Psoas muscle (tissue), 8 donors: ENCODE results near the gene PTHLH. TPM values are rescaled to one million over a fixed set of nuclear protein-coding genes. Genes with fewer than 3 reads are reported as not detected.

Experiments
- ATAC-seq, 4 donors: fragments of 200-7000 bp; cut with Tn5 transposase; one replicate each; pipeline ENCODE4 v1.9.1; 2020; ENCODE audit warnings: moderate library complexity in 3 of 4, mild to moderate bottlenecking in 2 of 4
- DNase-seq, 2 donors: peaks; one replicate each; pipeline ENCODE4 v3.0.0-alpha.2; 2020
- H3K27ac ChIP-seq: fragments of 200-600 bp; one replicate; pipeline ENCODE4 v1.8.0; 2022
- H3K27me3 ChIP-seq, 3 donors: fragments of 200-600 bp in 1 of 3; one replicate each; pipeline versions ENCODE4 v1.6.1 to v1.8.0; 2013 to 2022; ENCODE audit warnings: low read length in 2 of 3, mild to moderate bottlenecking in 2 of 3, moderate library complexity in 1 of 3; ENCODE audit not compliant: insufficient read depth in 3 of 3
- H3K36me3 ChIP-seq, 2 donors: fragments of 200-600 bp in 1 of 2; one replicate each; pipeline versions ENCODE4 v1.6.1 to v1.8.0; 2013 to 2022; ENCODE audit warnings: low read depth in 1 of 2, mild to moderate bottlenecking in 1 of 2, moderate library complexity in 1 of 2; ENCODE audit not compliant: insufficient read depth in 1 of 2
- H3K4me1 ChIP-seq: fragments of 200-600 bp; one replicate; pipeline ENCODE4 v1.8.0; 2022
- H3K4me3 ChIP-seq: fragments of 200-600 bp; one replicate; pipeline ENCODE4 v1.8.0; 2022; ENCODE audit warnings: mild to moderate bottlenecking
- H3K9me3 ChIP-seq: fragments of 200-600 bp; one replicate; pipeline ENCODE4 v1.8.0; 2022
- WGBS, 3 donors: extraction: QIAGEN DNeasy Blood & Tissue Kit; methylation state at CpG; one replicate each; pipeline versions ENCODE4 v1.1.6 to v1.1.7; 2013; 5-methylcytosine and 5-hydroxymethylcytosine counted together
- intact Hi-C, 2 donors: fragments of 100-400 bp; cut with DNase I; formaldehyde crosslinking; loops; one replicate each; pipeline versions ENCODE4 v1.11.0 to v1.14.2; 2022
- polyA plus RNA-seq, 3 donors: library from polyadenylated mRNA; stranded (reverse); fragments of 200-250 nt; gene quantifications; one replicate each; pipeline ENCODE4 v1.2.3, GENCODE V29; 2013
- total RNA-seq, 4 donors: library from RNA; stranded (reverse); fragmentation: NEBNext Ultra II Directional in 2 of 4; extraction: Animal tissue kit (Norgen Biotek cat#: 25700) in 2 of 4; gene quantifications; one replicate each; pipeline versions ENCODE4 v1.2.1 to v1.2.4, GENCODE V29; 2021 to 2023
- TF ChIP-seq, protein P1 (sequence below): fragments of 200-600 bp; IDR thresholded peaks from one replicate; pipeline ENCODE4 v1.8.0; 2022; ENCODE audit warnings: antibody characterized with exemption
- donor health status: healthy with polysubstance abuse.
- donor health status: DM: no; HTN: no; CAD: no; lungs with moderate emphysema.
- donor health status: Bipolar disorder and iron deficiency.
- donor health status: healthy.
- donor health status: DM: yes; HTN: yes; CAD: no.
- donor health status: DM: no; HTN: no; CAD: no.
- donor health status: DM: no; HTN: no; CAD: no.
- donor health status: DM: yes; HTN: yes; CAD: no.

PTHLH gene
- total and polyA plus RNA-seq, 7 donors, result 0.08 to 0.54 (median 0.25) TPM; not detected in 3

- Histone ChIP-seq H3K36me3 (no peaks in the 10 kb centered on the region), H3K27me3 (no peaks in the 10 kb centered on the region), H3K4me3 (no peak overlapping the region), H3K27ac (no peak overlapping the region), H3K4me1 (no peaks in the 10 kb centered on the region), H3K9me3 (no peaks in the 10 kb centered on the region)
- ATAC-seq (no peak), DNase-seq (no peak)
- TF ChIP-seq, protein P1, sequence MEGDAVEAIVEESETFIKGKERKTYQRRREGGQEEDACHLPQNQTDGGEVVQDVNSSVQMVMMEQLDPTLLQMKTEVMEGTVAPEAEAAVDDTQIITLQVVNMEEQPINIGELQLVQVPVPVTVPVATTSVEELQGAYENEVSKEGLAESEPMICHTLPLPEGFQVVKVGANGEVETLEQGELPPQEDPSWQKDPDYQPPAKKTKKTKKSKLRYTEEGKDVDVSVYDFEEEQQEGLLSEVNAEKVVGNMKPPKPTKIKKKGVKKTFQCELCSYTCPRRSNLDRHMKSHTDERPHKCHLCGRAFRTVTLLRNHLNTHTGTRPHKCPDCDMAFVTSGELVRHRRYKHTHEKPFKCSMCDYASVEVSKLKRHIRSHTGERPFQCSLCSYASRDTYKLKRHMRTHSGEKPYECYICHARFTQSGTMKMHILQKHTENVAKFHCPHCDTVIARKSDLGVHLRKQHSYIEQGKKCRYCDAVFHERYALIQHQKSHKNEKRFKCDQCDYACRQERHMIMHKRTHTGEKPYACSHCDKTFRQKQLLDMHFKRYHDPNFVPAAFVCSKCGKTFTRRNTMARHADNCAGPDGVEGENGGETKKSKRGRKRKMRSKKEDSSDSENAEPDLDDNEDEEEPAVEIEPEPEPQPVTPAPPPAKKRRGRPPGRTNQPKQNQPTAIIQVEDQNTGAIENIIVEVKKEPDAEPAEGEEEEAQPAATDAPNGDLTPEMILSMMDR, result no peak
- 41 to 47% (median 42%) methylated on average over 2 of the region's 2 CpGs for WGBS, 3 donors
- intact Hi-C loops, result no loop called here
Measured at GRCh38 chr12:27982385-27982784, 9.9 kb upstream of the PTHLH start.

- WGBS, 3 donors, result 72 to 84% (median 76%) methylated on average over 2 of the region's 2 CpGs
- Histone ChIP-seq H3K27me3 (peaks cover 0 to under 1% (median 0%) of the 10 kb centered on the region in 3 donors), H3K9me3 (no peaks in the 10 kb centered on the region), H3K27ac (no peak overlapping the region), H3K36me3 (no peaks in the 10 kb centered on the region), H3K4me1 (no peaks in the 10 kb centered on the region), H3K4me3 (no peak overlapping the region)
- intact Hi-C loops, result no loop called here
- no peak for ATAC-seq
- DNase-seq, result no peak
- TF ChIP-seq, protein P1, result no peak
Measured at GRCh38 chr12:27981874-27982273, 9.3 kb upstream of the PTHLH start.

- TF ChIP-seq, protein P1, result no peak
- Histone ChIP-seq H3K27me3 (peaks cover 0 to 28% (median 13%) of the 10 kb centered on the region in 3 donors), H3K9me3 (no peaks in the 10 kb centered on the region), H3K4me3 (no peak overlapping the region), H3K27ac (no peak overlapping the region), H3K36me3 (no peaks in the 10 kb centered on the region), H3K4me1 (peaks cover 6% of the 10 kb centered on the region)
- intact Hi-C loops, result loop anchor here in 1 of 2 donors (10.0 kb wide), 1 partner anchor 196 kb away; no protein-coding TSS in a partner anchor
- DNase-seq (no peak), ATAC-seq (no peak)
Measured at GRCh38 chr12:27979145-27979544, 6.6 kb upstream of the PTHLH start.

DNA sequence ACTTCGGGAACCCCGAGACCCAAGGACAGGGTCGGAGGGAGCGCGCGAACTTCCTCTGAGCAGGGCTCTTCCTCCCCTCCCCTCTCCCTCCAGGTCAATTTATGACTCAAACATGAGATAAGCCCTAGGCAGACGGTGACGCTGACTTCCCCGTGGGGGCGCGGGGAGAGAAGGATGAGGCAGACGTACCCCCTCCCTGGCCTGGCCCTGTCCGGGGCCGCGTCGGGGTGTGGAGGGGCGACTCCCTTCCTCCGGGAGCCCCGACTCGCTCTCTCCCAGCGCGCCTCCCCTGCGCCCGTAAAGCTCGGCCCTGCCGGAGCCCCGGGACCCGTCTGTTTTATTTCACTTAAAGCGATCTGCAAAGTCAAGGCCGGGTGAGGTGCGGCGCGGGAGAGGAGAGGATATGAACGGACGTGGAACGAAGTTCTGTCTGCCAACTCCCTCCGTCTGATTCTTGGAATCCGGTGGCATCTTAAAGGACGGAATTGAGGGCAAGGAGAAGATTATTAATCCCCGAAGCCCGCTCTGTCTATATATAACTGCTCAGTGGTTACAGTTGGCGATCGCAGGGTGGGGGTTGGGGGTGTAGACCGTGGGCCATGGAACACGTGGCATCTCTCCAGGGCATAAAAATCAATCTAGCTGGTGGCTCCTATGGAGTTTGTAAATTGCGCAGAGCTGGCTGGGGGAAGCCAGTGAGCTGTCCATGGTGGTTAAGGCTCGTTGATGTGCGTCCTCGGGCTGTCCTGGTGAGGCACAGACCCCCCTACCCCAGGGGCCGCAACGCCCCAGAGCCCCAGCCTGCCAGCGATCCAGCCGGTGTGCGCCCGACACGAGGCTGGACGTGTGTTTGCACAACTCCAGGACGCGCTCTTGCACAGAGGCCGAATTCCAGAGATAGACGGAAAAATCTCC lies 2.9 kb upstream of the PTHLH start:
- TF ChIP-seq, protein P1, result no peak
- peaks cover 0 to 62% (median 19%) of the 10 kb centered on the region in 3 donors for H3K27me3 ChIP-seq

More for the DNA sequence above, 2.9 kb upstream of the PTHLH start:
- no peak overlapping the region for H3K27ac ChIP-seq
- DNase-seq, result peak in 1 of 2 donors; percentile 22
- intact Hi-C loops, result loop anchor here in 1 of 2 donors (10.0 kb wide), 1 partner anchor 199 kb away; no protein-coding TSS in a partner anchor
- H3K4me1 ChIP-seq, result peaks cover 6% of the 10 kb centered on the region
- ATAC-seq, result peak in 1 of 4 donors; percentile 22
- 1% methylated on average over 56 to 61 of the region's 61 CpGs for WGBS, 3 donors
- no peaks in the 10 kb centered on the region for H3K36me3 ChIP-seq
- H3K4me3 ChIP-seq, result peak overlapping the region; percentile 52
- H3K9me3 ChIP-seq, result no peaks in the 10 kb centered on the region
